Keratinocyte (primary cell): Measurements from ENCODE around the gene EXT2. TPM values are rescaled to one million over a fixed set of nuclear protein-coding genes. Genes with fewer than 3 reads are reported as not detected.

Experiments used
- DNase-seq: peaks from one replicate; pipeline ENCODE4 v3.0.0-alpha.2; 2011; ENCODE audit warnings: low read depth, missing footprints, low spot score
- FAIRE-seq: peaks from 2 replicates; lab custom pipeline; 2011; peaks lifted over from hg19 to GRCh38; lab: Jason Lieb, UNC
- H2AFZ ChIP-seq: 2 replicates; pipeline ENCODE4 v1.6.0; 2012; ENCODE audit warnings: low read length, control low read depth, inconsistent platforms; ENCODE audit not compliant: control insufficient read depth
- H3K27ac ChIP-seq: 2 replicates; pipeline ENCODE4 v1.5.1; 2011; ENCODE audit warnings: low read length; ENCODE audit not compliant: control insufficient read depth, insufficient read depth
- H3K27me3 ChIP-seq: 3 replicates; pipeline ENCODE4 v1.6.0; 2011; ENCODE audit warnings: low read length; ENCODE audit not compliant: control insufficient read depth, insufficient read depth; ENCODE audit errors: extremely low read depth
- H3K36me3 ChIP-seq, 2 experiments: 2 replicates in 1 of 2; 3 replicates in 1 of 2; pipeline ENCODE4 v1.5.1; 2011; ENCODE audit warnings: low read length in 2 of 2, mild to moderate bottlenecking in 1 of 2; ENCODE audit not compliant: control insufficient read depth in 2 of 2, insufficient read depth in 2 of 2; ENCODE audit errors: extremely low read depth in 1 of 2
- H3K4me1 ChIP-seq: 3 replicates; pipeline ENCODE4 v1.5.1; 2011; ENCODE audit warnings: low read length; ENCODE audit not compliant: control insufficient read depth, insufficient read depth; ENCODE audit errors: extremely low read depth
- H3K4me2 ChIP-seq: 3 replicates; pipeline ENCODE4 v1.6.0; 2011; ENCODE audit warnings: low read depth, low read length; ENCODE audit not compliant: control insufficient read depth, insufficient read depth; ENCODE audit errors: extremely low read depth
- H3K4me3 ChIP-seq, 3 experiments: fragments of 200-600 bp in 1 of 3; sonication (generic) in 1 of 3; 2 replicates in 2 of 3; 3 replicates in 1 of 3; pipeline ENCODE4 v1.5.1; 2011 to 2016; ENCODE audit warnings: low read length in 3 of 3, mild to moderate bottlenecking in 3 of 3, control low read depth in 2 of 3, inconsistent platforms in 1 of 3, low read depth in 1 of 3, mixed read lengths in 1 of 3, mixed run types in 1 of 3, moderate library complexity in 1 of 3; ENCODE audit not compliant: control insufficient read depth in 2 of 3, insufficient read depth in 2 of 3; ENCODE audit errors: extremely low read depth in 1 of 3
- H3K79me2 ChIP-seq: 2 replicates; pipeline ENCODE4 v1.6.0; 2012; ENCODE audit warnings: low read length; ENCODE audit not compliant: control insufficient read depth, insufficient read depth
- H3K9ac ChIP-seq: 3 replicates; pipeline ENCODE4 v1.6.0; 2011; ENCODE audit warnings: low read length; ENCODE audit not compliant: control insufficient read depth, insufficient read depth; ENCODE audit errors: extremely low read depth
- H3K9me1 ChIP-seq: 3 replicates; pipeline ENCODE4 v1.6.0; 2011; ENCODE audit warnings: low read length; ENCODE audit not compliant: control insufficient read depth, insufficient read depth; ENCODE audit errors: extremely low read depth
- H3K9me3 ChIP-seq: 2 replicates; pipeline ENCODE4 v1.5.1; 2012; ENCODE audit warnings: low read depth, low read length; ENCODE audit not compliant: control insufficient read depth
- H4K20me1 ChIP-seq: 3 replicates; pipeline ENCODE4 v1.6.0; 2011; ENCODE audit warnings: low read length; ENCODE audit not compliant: control insufficient read depth, insufficient read depth; ENCODE audit errors: extremely low read depth
- EZH2 ChIP-seq: IDR thresholded peaks from one replicate; pipeline ENCODE4 v1.6.1; 2012; ENCODE audit warnings: inconsistent platforms, mild to moderate bottlenecking, low read length, moderate library complexity
- dilution Hi-C: fragments of 300-500 bp; cut with MboI; formaldehyde crosslinking; loops from one replicate; pipeline ENCODE4 v1.7.0; 2020; ENCODE audit warnings: low sequenced_read_pairs; ENCODE audit not compliant: extremely low pct_ligation_motif_present
- polyA plus RNA-seq, 5 experiments: library from polyadenylated mRNA; depleted of rRNA in 3 of 5; stranded (reverse) in 3 of 5; stranded (forward) in 1 of 5; unstranded in 1 of 5; fragments of >200 nt; gene quantifications; 1 replicate in 1 of 5; 2 replicates in 3 of 5; 3 replicates in 1 of 5; pipeline versions ENCODE4 v1.2.1 to v1.2.3, GENCODE V29; 2011 to 2012; ENCODE audit warnings: missing spikeins in 2 of 5, low read depth in 1 of 5, low replicate concordance in 1 of 5
- TF ChIP-seq, protein P1 (sequence below), 3 experiments: IDR thresholded peaks in 1 of 3; conservative IDR thresholded peaks in 1 of 3; optimal IDR thresholded peaks in 1 of 3; 2 replicates in 2 of 3; 3 replicates in 1 of 3; pipeline versions ENCODE3 to v1.5.1; 2011; ENCODE audit warnings: low read length in 3 of 3, mild to moderate bottlenecking in 3 of 3, moderate library complexity in 2 of 3, control low read depth in 1 of 3, inconsistent platforms in 1 of 3; ENCODE audit not compliant: insufficient read depth in 2 of 3; ENCODE audit errors: extremely low read depth in 1 of 3

EXT2 gene
- polyA plus RNA-seq, 1 donor (not counting 4 experiments of a cell fraction or from before 2014, with no cell fraction given), result 148 TPM

DNA sequence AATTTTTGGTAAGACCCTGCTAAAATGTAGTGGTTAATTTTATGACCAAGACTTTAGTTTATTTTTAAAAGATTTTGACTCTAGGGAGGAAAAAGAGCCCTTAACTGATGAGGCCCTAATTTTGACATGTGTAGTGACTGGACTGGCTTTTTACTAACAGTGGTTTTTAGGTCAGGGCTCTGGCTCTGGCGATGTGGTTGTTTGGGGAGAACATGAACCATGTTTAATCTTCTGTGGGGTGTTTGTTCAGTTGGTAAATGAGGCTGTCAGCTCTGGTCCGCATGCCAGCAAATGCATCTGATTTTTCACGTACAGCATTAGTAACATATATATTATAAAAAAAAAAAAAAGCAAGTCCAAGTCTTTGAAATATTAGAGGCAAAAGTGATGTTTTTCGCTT, 104.3 kb downstream of the EXT2 start:
- H3K4me2 ChIP-seq, result no peak overlapping the region
- DNase-seq (no peak), FAIRE-seq (no peak)
- H3K27me3 ChIP-seq, result no peaks in the 10 kb centered on the region
- H4K20me1 ChIP-seq, result no peaks in the 10 kb centered on the region
- TF ChIP-seq, protein P1, sequence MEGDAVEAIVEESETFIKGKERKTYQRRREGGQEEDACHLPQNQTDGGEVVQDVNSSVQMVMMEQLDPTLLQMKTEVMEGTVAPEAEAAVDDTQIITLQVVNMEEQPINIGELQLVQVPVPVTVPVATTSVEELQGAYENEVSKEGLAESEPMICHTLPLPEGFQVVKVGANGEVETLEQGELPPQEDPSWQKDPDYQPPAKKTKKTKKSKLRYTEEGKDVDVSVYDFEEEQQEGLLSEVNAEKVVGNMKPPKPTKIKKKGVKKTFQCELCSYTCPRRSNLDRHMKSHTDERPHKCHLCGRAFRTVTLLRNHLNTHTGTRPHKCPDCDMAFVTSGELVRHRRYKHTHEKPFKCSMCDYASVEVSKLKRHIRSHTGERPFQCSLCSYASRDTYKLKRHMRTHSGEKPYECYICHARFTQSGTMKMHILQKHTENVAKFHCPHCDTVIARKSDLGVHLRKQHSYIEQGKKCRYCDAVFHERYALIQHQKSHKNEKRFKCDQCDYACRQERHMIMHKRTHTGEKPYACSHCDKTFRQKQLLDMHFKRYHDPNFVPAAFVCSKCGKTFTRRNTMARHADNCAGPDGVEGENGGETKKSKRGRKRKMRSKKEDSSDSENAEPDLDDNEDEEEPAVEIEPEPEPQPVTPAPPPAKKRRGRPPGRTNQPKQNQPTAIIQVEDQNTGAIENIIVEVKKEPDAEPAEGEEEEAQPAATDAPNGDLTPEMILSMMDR (optimal IDR thresholded peaks at IDR 0.05 in 1 of 3, IDR thresholded peaks at IDR 0.05 in 1 of 3, conservative IDR thresholded peaks at IDR 0.05 in 1 of 3; ENCODE audit: extremely low read depth in 1 of 3, insufficient read depth in 2 of 3, low read length in 3 of 3), result no peak
- no peak for TF ChIP-seq EZH2
- H3K4me3 ChIP-seq, result no peak overlapping the region
- H3K9me1 ChIP-seq, result no peaks in the 10 kb centered on the region
- no peak overlapping the region for H2AFZ ChIP-seq
- no peaks in the 10 kb centered on the region for H3K4me1 ChIP-seq
- dilution Hi-C loops, result no loop called here
- H3K9me3 ChIP-seq, result no peaks in the 10 kb centered on the region
- no peaks in the 10 kb centered on the region for H3K79me2 ChIP-seq
- H3K36me3 ChIP-seq, result peaks cover 5 to 8% of the 10 kb centered on the region in 2 experiments
- no peak overlapping the region for H3K27ac ChIP-seq
- H3K9ac ChIP-seq, result no peak overlapping the region

- no peaks in the 10 kb centered on the region for H3K9me1 ChIP-seq
- TF ChIP-seq, protein P1 (optimal IDR thresholded peaks at IDR 0.05 in 1 of 3, IDR thresholded peaks at IDR 0.05 in 1 of 3, conservative IDR thresholded peaks at IDR 0.05 in 1 of 3; ENCODE audit: extremely low read depth in 1 of 3, insufficient read depth in 2 of 3, low read length in 3 of 3), result no peak
- no peak for TF ChIP-seq EZH2
- H3K27me3 ChIP-seq, result no peaks in the 10 kb centered on the region
- no peaks in the 10 kb centered on the region for H3K79me2 ChIP-seq
- no peak overlapping the region for H3K27ac ChIP-seq
- no peak overlapping the region for H3K4me2 ChIP-seq
- no peak overlapping the region for H2AFZ ChIP-seq
- H3K4me1 ChIP-seq, result no peaks in the 10 kb centered on the region
- no peak overlapping the region for H3K9ac ChIP-seq
- no peak overlapping the region for H3K4me3 ChIP-seq
- dilution Hi-C loops, result no loop called here
- H3K36me3 ChIP-seq, result peaks cover 3 to 4% of the 10 kb centered on the region in 2 experiments
- DNase-seq, result no peak
- FAIRE-seq, result no peak
- no peaks in the 10 kb centered on the region for H4K20me1 ChIP-seq
- no peaks in the 10 kb centered on the region for H3K9me3 ChIP-seq
Measured at GRCh38 chr11:44203270-44204043, 108.0 kb downstream of the EXT2 start.
